PC-3 (cell line): ENCODE results near the gene KRT86. TPM values are rescaled to one million over a fixed set of nuclear protein-coding genes. Genes with fewer than 3 reads are reported as not detected.

Source experiments
- ATAC-seq: fragments of 200-7000 bp; cut with Tn5 transposase; 2 replicates; pipeline ENCODE4 v1.9.1; 2020; ENCODE audit warnings: mild to moderate bottlenecking, moderate library complexity
- BruUV-seq: library from RNA; stranded (reverse); fragments of 400-500 nt; replicated peaks from 2 replicates; lab custom pipeline; 2021; lab: Mats Ljungman, UMichigan
- CTCF ChIA-PET: fragments of 300-600 bp; sonication (Branson Sonifier 250); formaldehyde crosslinking; loops from one replicate; lab custom pipeline; 2022; ENCODE audit warnings: antibody characterized with exemption; lab: Charles Lee
- POLR2A ChIA-PET: fragments of 300-600 bp; sonication (Branson Sonifier 250); formaldehyde crosslinking; loops from one replicate; lab custom pipeline; 2022; ENCODE audit warnings: antibody characterized with exemption; ENCODE audit not compliant: unreplicated experiment; lab: Charles Lee
- DNase-seq: peaks from one replicate; pipeline ENCODE4 v3.0.0-alpha.2; 2015
- H2AFZ ChIP-seq: fragments of 300-600 bp; sonication (generic); 2 replicates; pipeline ENCODE4 v1.6.0; 2016; ENCODE audit warnings: antibody characterized with exemption, low read length
- H3F3A ChIP-seq: fragments of 300-600 bp; sonication (generic); one replicate; pipeline ENCODE4 v1.6.0; 2017; ENCODE audit warnings: antibody characterized with exemption, low read length, control low read depth, mild to moderate bottlenecking; ENCODE audit not compliant: unreplicated experiment
- H3K27ac ChIP-seq: fragments of 300-600 bp; sonication (generic); 2 replicates; pipeline ENCODE4 v1.5.1; 2016; ENCODE audit warnings: mild to moderate bottlenecking, low read length
- H3K27me3 ChIP-seq: fragments of 300-600 bp; sonication (generic); 2 replicates; pipeline ENCODE4 v1.6.1; 2016; ENCODE audit warnings: low read length, mixed read lengths
- H3K36me3 ChIP-seq: fragments of 300-600 bp; sonication (generic); 2 replicates; pipeline ENCODE4 v1.6.1; 2016; ENCODE audit warnings: low read depth, mixed run types, low read length, mixed read lengths
- H3K4me1 ChIP-seq: fragments of 300-600 bp; sonication (generic); 2 replicates; pipeline ENCODE4 v1.5.1; 2016; ENCODE audit warnings: low read length; ENCODE audit not compliant: insufficient read depth
- H3K4me2 ChIP-seq: fragments of 300-600 bp; sonication (generic); 2 replicates; pipeline ENCODE4 v1.6.0; 2016; ENCODE audit warnings: low read length
- H3K4me3 ChIP-seq: fragments of 300-600 bp; sonication (generic); 2 replicates; pipeline ENCODE4 v1.5.1; 2016; ENCODE audit warnings: mild to moderate bottlenecking, low read length, mixed read lengths
- H3K79me2 ChIP-seq: fragments of 300-600 bp; sonication (generic); 2 replicates; pipeline ENCODE4 v1.6.1; 2017; ENCODE audit warnings: low read length, mixed read lengths
- H3K9ac ChIP-seq: fragments of 300-600 bp; sonication (generic); 2 replicates; pipeline ENCODE4 v1.6.0; 2016; ENCODE audit warnings: mild to moderate bottlenecking, low read length
- H3K9me2 ChIP-seq: fragments of 300-600 bp; sonication (generic); replicated peaks from 2 replicates; pipeline ENCODE4 v1.6.1; 2016; ENCODE audit warnings: mixed run types, low read length, mixed read lengths
- H3K9me3 ChIP-seq: fragments of 300-600 bp; sonication (generic); 2 replicates; pipeline ENCODE4 v1.6.1; 2016; ENCODE audit warnings: low read length, mixed read lengths
- H4K20me1 ChIP-seq: fragments of 300-600 bp; sonication (generic); 2 replicates; pipeline ENCODE4 v1.6.1; 2016; ENCODE audit warnings: low read length, mixed read lengths
- EZH2 ChIP-seq: fragments of 300-600 bp; sonication (generic); IDR thresholded peaks from one replicate; pipeline ENCODE4 v1.6.1; 2017; ENCODE audit warnings: antibody characterized with exemption, mild to moderate bottlenecking, low read length; ENCODE audit not compliant: unreplicated experiment
- EZH2phosphoT487 ChIP-seq: fragments of 300-600 bp; sonication (generic); IDR thresholded peaks from 2 replicates; pipeline ENCODE4 v1.6.1; 2018; ENCODE audit warnings: mild to moderate bottlenecking, antibody characterized with exemption, low read length, borderline replicate concordance
- intact Hi-C: fragments of 100-400 bp; cut with micrococcal nuclease; formaldehyde crosslinking; loops from 2 replicates; pipeline ENCODE4 v1.9.0; 2023
- total RNA-seq: library from RNA; depleted of rRNA; stranded (reverse); fragments of >200 nt; gene quantifications from 2 replicates; pipeline ENCODE4 v1.2.3, GENCODE V29; 2014
- TF ChIP-seq, protein P1 (sequence below): fragments of 300-600 bp; sonication (generic); conservative IDR thresholded peaks from 2 replicates; pipeline ENCODE4 v1.5.1; 2017; ENCODE audit warnings: antibody characterized with exemption, low read depth, mild to moderate bottlenecking, low read length

Gene KRT86
- total RNA-seq, 1 experiment from 2014 or later: 1.2 TPM

GRCh38 chr12:52235822-52236361, 38.6 kb upstream of the KRT86 start:
- no peaks in the 10 kb centered on the region for H3K9me2 ChIP-seq
- peaks cover 61% of the 10 kb centered on the region for H3K36me3 ChIP-seq
- ATAC-seq (peak; percentile 66), DNase-seq (peak; percentile 95)
- ChIA-PET CTCF (interaction anchor here (0.5 to 0.8 kb wide), 3 partner anchors 44 to 92 kb away, joined by 3 to 6 read pairs (median 3); no protein-coding TSS in a partner anchor), POLR2A (interaction anchor here (0.6 to 1.5 kb wide), 2 partner anchors 23 to 89 kb away, joined by 3 to 5 read pairs; no protein-coding TSS in a partner anchor)
- H3K9me3 ChIP-seq: no peaks in the 10 kb centered on the region
- H2AFZ ChIP-seq: no peak overlapping the region
- H4K20me1 ChIP-seq: peaks cover 36% of the 10 kb centered on the region
- peaks cover 30% of the 10 kb centered on the region for H3F3A ChIP-seq
- TF ChIP-seq EZH2phosphoT487 (no peak), EZH2 (no peak)
- TF ChIP-seq, protein P1, sequence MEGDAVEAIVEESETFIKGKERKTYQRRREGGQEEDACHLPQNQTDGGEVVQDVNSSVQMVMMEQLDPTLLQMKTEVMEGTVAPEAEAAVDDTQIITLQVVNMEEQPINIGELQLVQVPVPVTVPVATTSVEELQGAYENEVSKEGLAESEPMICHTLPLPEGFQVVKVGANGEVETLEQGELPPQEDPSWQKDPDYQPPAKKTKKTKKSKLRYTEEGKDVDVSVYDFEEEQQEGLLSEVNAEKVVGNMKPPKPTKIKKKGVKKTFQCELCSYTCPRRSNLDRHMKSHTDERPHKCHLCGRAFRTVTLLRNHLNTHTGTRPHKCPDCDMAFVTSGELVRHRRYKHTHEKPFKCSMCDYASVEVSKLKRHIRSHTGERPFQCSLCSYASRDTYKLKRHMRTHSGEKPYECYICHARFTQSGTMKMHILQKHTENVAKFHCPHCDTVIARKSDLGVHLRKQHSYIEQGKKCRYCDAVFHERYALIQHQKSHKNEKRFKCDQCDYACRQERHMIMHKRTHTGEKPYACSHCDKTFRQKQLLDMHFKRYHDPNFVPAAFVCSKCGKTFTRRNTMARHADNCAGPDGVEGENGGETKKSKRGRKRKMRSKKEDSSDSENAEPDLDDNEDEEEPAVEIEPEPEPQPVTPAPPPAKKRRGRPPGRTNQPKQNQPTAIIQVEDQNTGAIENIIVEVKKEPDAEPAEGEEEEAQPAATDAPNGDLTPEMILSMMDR: no peak
- no peaks in the 10 kb centered on the region for H3K27me3 ChIP-seq
- H3K27ac ChIP-seq: peak overlapping the region; percentile 91
- H3K9ac ChIP-seq: peak overlapping the region; percentile 92
- H3K4me3 ChIP-seq: peak overlapping the region; percentile 94
- peaks cover 73% of the 10 kb centered on the region for H3K79me2 ChIP-seq
- peak overlapping the region; percentile 99 for H3K4me2 ChIP-seq
- H3K4me1 ChIP-seq: peaks cover 78% of the 10 kb centered on the region
- intact Hi-C loops: no loop called here
- no TSS peak for BruUV-seq

- peaks cover 30% of the 10 kb centered on the region for H3F3A ChIP-seq
- peaks cover 36% of the 10 kb centered on the region for H4K20me1 ChIP-seq
- peak overlapping the region; percentile 99 for H3K4me2 ChIP-seq
- TF ChIP-seq, protein P1: no peak
- TF ChIP-seq EZH2phosphoT487: no peak
- TF ChIP-seq EZH2: no peak
- H3K9ac ChIP-seq: peak overlapping the region; percentile 13; the same call in 1 of the 2 replicates
- intact Hi-C loops: no loop called here
- ATAC-seq (no peak), DNase-seq (no peak)
- H2AFZ ChIP-seq: no peak overlapping the region
- no TSS peak for BruUV-seq
- peak overlapping the region; percentile 49 for H3K4me3 ChIP-seq
- H3K9me3 ChIP-seq: no peaks in the 10 kb centered on the region
- POLR2A ChIA-PET: interaction anchor here (0.6 to 1.5 kb wide), 5 partner anchors 50 to 135 kb away, joined by 3 to 5 read pairs (median 4); no protein-coding TSS in a partner anchor
- H3K27ac ChIP-seq: peak overlapping the region; percentile 91
- H3K4me1 ChIP-seq: peaks cover 78% of the 10 kb centered on the region
- peaks cover 68% of the 10 kb centered on the region for H3K36me3 ChIP-seq
- CTCF ChIA-PET: interaction anchor here (0.8 to 2.2 kb wide), 3 partner anchors 42 to 93 kb away, joined by 3 to 8 read pairs (median 3); no protein-coding TSS in a partner anchor
- H3K27me3 ChIP-seq: no peaks in the 10 kb centered on the region
- H3K9me2 ChIP-seq: no peaks in the 10 kb centered on the region
- H3K79me2 ChIP-seq: peaks cover 67% of the 10 kb centered on the region
Measured at GRCh38 chr12:52236386-52237050, 37.9 kb upstream of the KRT86 start.
